Gastroesophageal sphincter (tissue), 4 donors: ENCODE data around the gene LGI1. TPM values are rescaled to one million over a fixed set of nuclear protein-coding genes. Genes with fewer than 3 reads are reported as not detected.

ENCODE experiments used
- ATAC-seq: fragments of 150-250 bp; one replicate; pipeline ENCODE4 v1.9.1; 2016; ENCODE audit warnings: mild to moderate bottlenecking, moderate library complexity
- H3K27ac ChIP-seq, 4 donors: fragments of 200-600 bp; sonication (generic) in 3 of 4; 1 replicate in 3 of 4; 2 replicates in 1 of 4; pipeline ENCODE4 v1.5.1; 2016 to 2019
- H3K27me3 ChIP-seq: fragments of 200-600 bp; sonication (generic); one replicate; pipeline ENCODE4 v1.5.1; 2019
- H3K36me3 ChIP-seq, 2 donors: fragments of 200-600 bp; sonication (generic); one replicate each; pipeline ENCODE4 v1.5.1; 2019; ENCODE audit warnings: control low read depth in 1 of 2
- H3K4me1 ChIP-seq, 3 donors: fragments of 200-600 bp; sonication (generic); 1 replicate in 2 of 3; 2 replicates in 1 of 3; pipeline ENCODE4 v1.5.1; 2016 to 2019; ENCODE audit warnings: control low read depth in 2 of 3
- H3K4me3 ChIP-seq, 2 donors: fragments of 200-600 bp; sonication (generic); one replicate each; pipeline ENCODE4 v1.5.1; 2019; ENCODE audit warnings: mild to moderate bottlenecking in 1 of 2, moderate library complexity in 1 of 2
- H3K9me3 ChIP-seq, 3 donors: fragments of 200-600 bp; sonication (generic); one replicate each; pipeline ENCODE4 v1.5.1; 2017 to 2019; ENCODE audit warnings: control low read depth in 2 of 3
- CTCF ChIP-seq, 4 experiments: fragments of 200-600 bp in 2 of 4; fragments of 450-650 bp in 2 of 4; sonication (generic) in 1 of 4; IDR thresholded peaks; one replicate each; pipeline ENCODE4 v1.5.1; 2017 to 2019; ENCODE audit warnings: antibody characterized with exemption in 4 of 4, mild to moderate bottlenecking in 2 of 4, moderate library complexity in 2 of 4
- EP300 ChIP-seq: sonication (generic); formaldehyde crosslinking; IDR thresholded peaks from one replicate; pipeline ENCODE4 v1.6.1; 2017; ENCODE audit warnings: antibody characterized with exemption, mild to moderate bottlenecking
- POLR2A ChIP-seq, 2 donors: fragments of 450-650 bp; IDR thresholded peaks; one replicate each; pipeline ENCODE4 v1.6.1; 2017; ENCODE audit warnings: antibody characterized with exemption in 2 of 2, mild to moderate bottlenecking in 2 of 2, moderate library complexity in 1 of 2
- POLR2AphosphoS5 ChIP-seq: sonication (generic); formaldehyde crosslinking; IDR thresholded peaks from one replicate; pipeline ENCODE4 v1.6.1; 2017; ENCODE audit warnings: antibody characterized with exemption
- WGBS, 2 donors: methylation state at CpG; one replicate each; pipeline ENCODE4 v1.1.5; 2018; ENCODE audit warnings: low coverage in 1 of 2; 5-methylcytosine and 5-hydroxymethylcytosine counted together
- total RNA-seq, 4 donors: library from RNA; depleted of rRNA; stranded (reverse); fragments of >200 nt; gene quantifications; one replicate each; pipeline ENCODE4 v1.1.0, GENCODE V29; 2016

The LGI1 gene
- total RNA-seq, 4 donors from 2014 or later, result 0.17 to 1.9 (median 0.35) TPM; not detected in 1

GRCh38 chr10:93749218-93749799 lies 8.4 kb upstream of the LGI1 start:
- no peak for TF ChIP-seq POLR2AphosphoS5
- Histone ChIP-seq H3K4me1 (peaks cover 0 to 25% (median 3%) of the 10 kb centered on the region in 3 donors), H3K4me3 (no peak overlapping the region), H3K36me3 (no peaks in the 10 kb centered on the region), H3K9me3 (no peaks in the 10 kb centered on the region), H3K27me3 (peaks cover 7% of the 10 kb centered on the region), H3K27ac (no peak overlapping the region)
- WGBS, 2 donors, result 56 to 57% methylated on average over 2 to 4 of the region's 5 CpGs
- no peak for ATAC-seq

- ATAC-seq, result no peak
- H3K4me1 ChIP-seq, result peaks cover 0 to 25% (median 3%) of the 10 kb centered on the region in 3 donors
- no peaks in the 10 kb centered on the region for H3K9me3 ChIP-seq
- H3K27me3 ChIP-seq, result peaks cover 7% of the 10 kb centered on the region
- H3K27ac ChIP-seq, result no peak overlapping the region
- TF ChIP-seq POLR2AphosphoS5 (no peak), EP300 (no peak), POLR2A (IDR thresholded peaks at IDR 0.05) (no peak), CTCF (IDR thresholded peaks at IDR 0.05) (no peak)
- H3K36me3 ChIP-seq, result no peaks in the 10 kb centered on the region
- 48 to 66% methylated on average over 4 to 6 of the region's 7 CpGs for WGBS, 2 donors
- no peak overlapping the region for H3K4me3 ChIP-seq
These were observed 6.6 kb upstream of the LGI1 start for GRCh38 chr10:93751124-93751523.

- Histone ChIP-seq H3K9me3 (no peaks in the 10 kb centered on the region), H3K27ac (no peak overlapping the region), H3K36me3 (no peaks in the 10 kb centered on the region), H3K4me3 (peak overlapping the region in 1 of 2 donors; percentile 22), H3K4me1 (peaks cover 0 to 25% (median 3%) of the 10 kb centered on the region in 3 donors), H3K27me3 (peaks cover 7% of the 10 kb centered on the region)
- ATAC-seq, result peak; percentile 53
- TF ChIP-seq POLR2A (IDR thresholded peaks at IDR 0.05) (no peak), POLR2AphosphoS5 (no peak), CTCF (IDR thresholded peaks at IDR 0.05) (no peak)
- 0 to 10% methylated on average over 1 to 5 of the region's 5 CpGs for WGBS, 2 donors
These were observed 5.9 kb upstream of the LGI1 start for GRCh38 chr10:93751832-93752231.

GRCh38 chr10:93752761-93753160 lies 5.0 kb upstream of the LGI1 start:
- no peaks in the 10 kb centered on the region for H3K36me3 ChIP-seq
- H3K9me3 ChIP-seq, result no peaks in the 10 kb centered on the region
- peaks cover 0 to 30% (median 3%) of the 10 kb centered on the region in 3 donors for H3K4me1 ChIP-seq
- peaks cover 7% of the 10 kb centered on the region for H3K27me3 ChIP-seq
- no peak overlapping the region for H3K27ac ChIP-seq
- H3K4me3 ChIP-seq, result no peak overlapping the region
- TF ChIP-seq EP300 (no peak), POLR2AphosphoS5 (no peak), CTCF (IDR thresholded peaks at IDR 0.05) (no peak), POLR2A (IDR thresholded peaks at IDR 0.05) (no peak)
- no peak for ATAC-seq

GRCh38 chr10:93753621-93754250 lies 4.0 kb upstream of the LGI1 start:
- no peaks in the 10 kb centered on the region for H3K9me3 ChIP-seq
- no peaks in the 10 kb centered on the region for H3K36me3 ChIP-seq
- ATAC-seq, result no peak
- H3K4me1 ChIP-seq, result peaks cover 0 to 37% (median 3%) of the 10 kb centered on the region in 3 donors
- H3K4me3 ChIP-seq, result no peak overlapping the region
- peaks cover 7% of the 10 kb centered on the region for H3K27me3 ChIP-seq
- TF ChIP-seq EP300 (no peak), POLR2AphosphoS5 (peak; percentile 8)
- WGBS, 2 donors, result 28 to 44% methylated on average over 3 of the region's 3 CpGs
- H3K27ac ChIP-seq, result no peak overlapping the region

- H3K4me3 ChIP-seq, result no peak overlapping the region
- no peaks in the 10 kb centered on the region for H3K9me3 ChIP-seq
- 87 to 91% methylated on average over 3 of the region's 3 CpGs for WGBS, 2 donors
- H3K36me3 ChIP-seq, result no peaks in the 10 kb centered on the region
- H3K4me1 ChIP-seq, result peaks cover 0 to 37% (median 3%) of the 10 kb centered on the region in 3 donors
- no peak overlapping the region for H3K27ac ChIP-seq
- peaks cover 12% of the 10 kb centered on the region for H3K27me3 ChIP-seq
- no peak for ATAC-seq
- no peak for TF ChIP-seq POLR2AphosphoS5
- TF ChIP-seq CTCF (IDR thresholded peaks at IDR 0.05), result no peak
- TF ChIP-seq POLR2A (IDR thresholded peaks at IDR 0.05), result no peak
- TF ChIP-seq EP300, result no peak
These were observed 3.0 kb upstream of the LGI1 start for GRCh38 chr10:93754761-93755160.
